SK-N-SH treated with all-trans-retinoic acid at 6 μM for 48 hours (cell line): ENCODE results near the gene CORO7.

Experiments used
- ATAC-seq: fragments of 200-7000 bp; cut with Tn5 transposase; 3 replicates; pipeline ENCODE4 v1.9.1; 2020; ENCODE audit warnings: mild to moderate bottlenecking, moderate library complexity
- BACH2 ChIP-seq: fragments of 250-450 bp; sonication (Bioruptor Pico); IDR thresholded peaks from 2 replicates; pipeline ENCODE4 v1.9.0; 2021; ENCODE audit warnings: mild to moderate bottlenecking, borderline replicate concordance
- CSDC2 ChIP-seq: fragments of 250-450 bp; sonication (Bioruptor Pico); IDR thresholded peaks from 2 replicates; pipeline ENCODE4 v1.5.0; 2020; ENCODE audit warnings: mild to moderate bottlenecking, moderate library complexity
- ESRRG ChIP-seq: fragments of 250-450 bp; sonication (Bioruptor Pico); IDR thresholded peaks from 2 replicates; pipeline ENCODE4 v1.6.1; 2021; ENCODE audit warnings: mild to moderate bottlenecking
- GLIS3 ChIP-seq: fragments of 250-450 bp; sonication (Bioruptor Pico); IDR thresholded peaks from 2 replicates; pipeline ENCODE4 v1.5.0; 2020; ENCODE audit warnings: mild to moderate bottlenecking, moderate library complexity
- ISL1 ChIP-seq: fragments of 250-450 bp; sonication (Bioruptor Pico); IDR thresholded peaks from 2 replicates; pipeline ENCODE4 v2.1.2; 2022; ENCODE audit warnings: mild to moderate bottlenecking, moderate library complexity
- PPARA ChIP-seq: fragments of 250-450 bp; sonication (Bioruptor Pico); IDR thresholded peaks from 2 replicates; pipeline ENCODE4 v1.5.0; 2020; ENCODE audit warnings: mild to moderate bottlenecking, borderline replicate concordance
- RARB ChIP-seq: fragments of 250-450 bp; sonication (Bioruptor Pico); IDR thresholded peaks from 2 replicates; pipeline ENCODE4 v1.8.0; 2021; ENCODE audit warnings: mild to moderate bottlenecking, moderate library complexity
- SNAI2 ChIP-seq: fragments of 250-450 bp; sonication (Bioruptor Pico); IDR thresholded peaks from 2 replicates; pipeline ENCODE4 v1.5.0; 2020; ENCODE audit warnings: mild to moderate bottlenecking, moderate library complexity
- TCF4 ChIP-seq: fragments of 250-450 bp; sonication (Bioruptor Pico); IDR thresholded peaks from 2 replicates; pipeline ENCODE4 v1.8.0; 2021; ENCODE audit warnings: mild to moderate bottlenecking, moderate library complexity, borderline replicate concordance
- TOX ChIP-seq: fragments of 250-450 bp; sonication (Bioruptor Pico); IDR thresholded peaks from 2 replicates; pipeline ENCODE4 v1.8.0; 2021; ENCODE audit warnings: mild to moderate bottlenecking, moderate library complexity, borderline replicate concordance
- ZC3H10 ChIP-seq: fragments of 250-450 bp; sonication (Bioruptor Pico); IDR thresholded peaks from 2 replicates; pipeline ENCODE4 v1.5.1; 2021; ENCODE audit warnings: mild to moderate bottlenecking, moderate library complexity
- ZFP30 ChIP-seq: fragments of 450-650 bp; formaldehyde crosslinking; IDR thresholded peaks from 2 replicates; pipeline ENCODE4 v1.5.0; 2022; ENCODE audit warnings: mild to moderate bottlenecking, moderate library complexity
- ZNF565 ChIP-seq: fragments of 450-650 bp; formaldehyde crosslinking; conservative IDR thresholded peaks from 2 replicates; pipeline ENCODE4 v1.5.0; 2020; ENCODE audit warnings: low read depth, mild to moderate bottlenecking, moderate library complexity
- ZNF70 ChIP-seq: fragments of 450-650 bp; formaldehyde crosslinking; IDR thresholded peaks from 2 replicates; pipeline ENCODE4 v1.5.0; 2020; ENCODE audit warnings: mild to moderate bottlenecking, moderate library complexity
- TF ChIP-seq, protein P1 (sequence below): fragments of 250-450 bp; sonication (Bioruptor Pico); IDR thresholded peaks from 2 replicates; pipeline ENCODE4 v1.5.1; 2021; ENCODE audit warnings: mild to moderate bottlenecking, moderate library complexity
- TF ChIP-seq, protein P2 (sequence below): fragments of 250-450 bp; sonication (Bioruptor Pico); IDR thresholded peaks from 2 replicates; pipeline ENCODE4 v1.5.0; 2020; ENCODE audit warnings: mild to moderate bottlenecking, moderate library complexity
- TF ChIP-seq, protein P3 (sequence below): fragments of 250-450 bp; sonication (Bioruptor Pico); IDR thresholded peaks from 2 replicates; pipeline ENCODE4 v1.8.0; 2020; ENCODE audit warnings: mild to moderate bottlenecking, moderate library complexity, borderline replicate concordance

Gene CORO7

GRCh38 chr16:4313563-4314531 lies 102.5 kb downstream of the CORO7 start:
- TF ChIP-seq SNAI2 (CRISPR knock-in tag) (no peak), TOX (CRISPR knock-in tag) (no peak), PPARA (CRISPR knock-in tag) (no peak), ZC3H10 (CRISPR knock-in tag) (no peak), CSDC2 (CRISPR knock-in tag) (no peak), ESRRG (CRISPR knock-in tag) (no peak)
- TF ChIP-seq, protein P1, sequence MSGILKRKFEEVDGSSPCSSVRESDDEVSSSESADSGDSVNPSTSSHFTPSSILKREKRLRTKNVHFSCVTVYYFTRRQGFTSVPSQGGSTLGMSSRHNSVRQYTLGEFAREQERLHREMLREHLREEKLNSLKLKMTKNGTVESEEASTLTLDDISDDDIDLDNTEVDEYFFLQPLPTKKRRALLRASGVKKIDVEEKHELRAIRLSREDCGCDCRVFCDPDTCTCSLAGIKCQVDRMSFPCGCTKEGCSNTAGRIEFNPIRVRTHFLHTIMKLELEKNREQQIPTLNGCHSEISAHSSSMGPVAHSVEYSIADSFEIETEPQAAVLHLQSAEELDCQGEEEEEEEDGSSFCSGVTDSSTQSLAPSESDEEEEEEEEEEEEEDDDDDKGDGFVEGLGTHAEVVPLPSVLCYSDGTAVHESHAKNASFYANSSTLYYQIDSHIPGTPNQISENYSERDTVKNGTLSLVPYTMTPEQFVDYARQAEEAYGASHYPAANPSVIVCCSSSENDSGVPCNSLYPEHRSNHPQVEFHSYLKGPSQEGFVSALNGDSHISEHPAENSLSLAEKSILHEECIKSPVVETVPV: no peak
- TF ChIP-seq, protein P2, sequence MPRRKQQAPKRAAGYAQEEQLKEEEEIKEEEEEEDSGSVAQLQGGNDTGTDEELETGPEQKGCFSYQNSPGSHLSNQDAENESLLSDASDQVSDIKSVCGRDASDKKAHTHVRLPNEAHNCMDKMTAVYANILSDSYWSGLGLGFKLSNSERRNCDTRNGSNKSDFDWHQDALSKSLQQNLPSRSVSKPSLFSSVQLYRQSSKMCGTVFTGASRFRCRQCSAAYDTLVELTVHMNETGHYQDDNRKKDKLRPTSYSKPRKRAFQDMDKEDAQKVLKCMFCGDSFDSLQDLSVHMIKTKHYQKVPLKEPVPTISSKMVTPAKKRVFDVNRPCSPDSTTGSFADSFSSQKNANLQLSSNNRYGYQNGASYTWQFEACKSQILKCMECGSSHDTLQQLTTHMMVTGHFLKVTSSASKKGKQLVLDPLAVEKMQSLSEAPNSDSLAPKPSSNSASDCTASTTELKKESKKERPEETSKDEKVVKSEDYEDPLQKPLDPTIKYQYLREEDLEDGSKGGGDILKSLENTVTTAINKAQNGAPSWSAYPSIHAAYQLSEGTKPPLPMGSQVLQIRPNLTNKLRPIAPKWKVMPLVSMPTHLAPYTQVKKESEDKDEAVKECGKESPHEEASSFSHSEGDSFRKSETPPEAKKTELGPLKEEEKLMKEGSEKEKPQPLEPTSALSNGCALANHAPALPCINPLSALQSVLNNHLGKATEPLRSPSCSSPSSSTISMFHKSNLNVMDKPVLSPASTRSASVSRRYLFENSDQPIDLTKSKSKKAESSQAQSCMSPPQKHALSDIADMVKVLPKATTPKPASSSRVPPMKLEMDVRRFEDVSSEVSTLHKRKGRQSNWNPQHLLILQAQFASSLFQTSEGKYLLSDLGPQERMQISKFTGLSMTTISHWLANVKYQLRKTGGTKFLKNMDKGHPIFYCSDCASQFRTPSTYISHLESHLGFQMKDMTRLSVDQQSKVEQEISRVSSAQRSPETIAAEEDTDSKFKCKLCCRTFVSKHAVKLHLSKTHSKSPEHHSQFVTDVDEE (CRISPR knock-in tag): 0 out of 2 replicates have a peak, but pooled peaks have one; percentile 41
- TF ChIP-seq, protein P3, sequence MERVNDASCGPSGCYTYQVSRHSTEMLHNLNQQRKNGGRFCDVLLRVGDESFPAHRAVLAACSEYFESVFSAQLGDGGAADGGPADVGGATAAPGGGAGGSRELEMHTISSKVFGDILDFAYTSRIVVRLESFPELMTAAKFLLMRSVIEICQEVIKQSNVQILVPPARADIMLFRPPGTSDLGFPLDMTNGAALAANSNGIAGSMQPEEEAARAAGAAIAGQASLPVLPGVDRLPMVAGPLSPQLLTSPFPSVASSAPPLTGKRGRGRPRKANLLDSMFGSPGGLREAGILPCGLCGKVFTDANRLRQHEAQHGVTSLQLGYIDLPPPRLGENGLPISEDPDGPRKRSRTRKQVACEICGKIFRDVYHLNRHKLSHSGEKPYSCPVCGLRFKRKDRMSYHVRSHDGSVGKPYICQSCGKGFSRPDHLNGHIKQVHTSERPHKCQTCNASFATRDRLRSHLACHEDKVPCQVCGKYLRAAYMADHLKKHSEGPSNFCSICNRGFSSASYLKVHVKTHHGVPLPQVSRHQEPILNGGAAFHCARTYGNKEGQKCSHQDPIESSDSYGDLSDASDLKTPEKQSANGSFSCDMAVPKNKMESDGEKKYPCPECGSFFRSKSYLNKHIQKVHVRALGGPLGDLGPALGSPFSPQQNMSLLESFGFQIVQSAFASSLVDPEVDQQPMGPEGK (CRISPR knock-in tag): 0 out of 2 replicates have a peak, but pooled peaks have one; percentile 9
- peak; percentile 28 for ATAC-seq

GRCh38 chr16:4309833-4310266 lies 106.5 kb downstream of the CORO7 start:
- TF ChIP-seq, protein P2 (CRISPR knock-in tag): no peak
- TF ChIP-seq SNAI2 (CRISPR knock-in tag): no peak
- no peak for TF ChIP-seq ISL1 (CRISPR knock-in tag)
- no peak for TF ChIP-seq ZFP30
- no peak for TF ChIP-seq CSDC2 (CRISPR knock-in tag)
- TF ChIP-seq ESRRG (CRISPR knock-in tag): no peak
- ATAC-seq: peak; percentile 25; the same call in 2 of the 3 replicates

DNA sequence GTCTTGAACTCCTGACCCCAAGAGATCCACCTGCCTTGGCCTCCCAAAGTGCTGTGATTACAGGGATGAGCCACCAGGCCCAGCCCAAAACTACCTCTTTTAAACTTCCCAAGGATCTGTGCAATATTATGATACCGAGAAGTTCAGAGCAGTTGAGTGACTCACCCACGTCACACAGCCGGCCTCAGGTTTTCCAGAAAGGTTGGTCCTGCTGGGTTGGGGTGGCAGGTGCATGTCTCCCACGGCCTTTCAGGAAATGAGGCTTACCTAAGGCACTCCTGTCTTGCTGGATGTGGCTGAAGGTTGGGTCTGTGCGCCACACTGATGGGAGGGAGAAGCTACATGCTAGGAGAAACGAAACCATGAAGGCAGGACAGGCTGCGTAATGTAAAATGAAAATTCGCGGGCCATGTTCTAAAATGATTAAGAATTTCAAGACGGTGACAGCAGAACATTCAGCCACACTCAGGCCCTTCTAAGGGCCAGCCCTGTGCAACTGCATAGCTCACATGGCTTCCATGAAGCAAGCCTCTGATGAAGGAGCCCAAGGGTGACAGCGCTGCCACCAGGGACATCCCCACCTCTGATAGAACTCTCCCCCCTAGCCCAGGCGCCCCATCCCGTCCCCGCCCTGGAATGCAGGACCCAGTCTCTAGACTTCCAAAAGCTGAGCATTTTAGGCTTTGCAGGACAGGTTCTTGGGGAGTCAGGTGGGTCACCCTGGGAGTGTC lies 107.1 kb downstream of the CORO7 start:
- no peak for TF ChIP-seq ISL1 (CRISPR knock-in tag)
- no peak for TF ChIP-seq RARB (CRISPR knock-in tag)
- no peak for TF ChIP-seq ZNF70
- TF ChIP-seq, protein P1: no peak
- no peak for TF ChIP-seq TCF4
- TF ChIP-seq SNAI2 (CRISPR knock-in tag): no peak
- TF ChIP-seq BACH2 (CRISPR knock-in tag): no peak
- TF ChIP-seq ZFP30: no peak
- no peak for TF ChIP-seq ZNF565 (CRISPR knock-in tag)
- no peak for TF ChIP-seq GLIS3 (CRISPR knock-in tag)
- no peak for TF ChIP-seq PPARA (CRISPR knock-in tag)
- TF ChIP-seq, all 23 proteins: peak for 0
- ATAC-seq: no peak
